Measurements from ENCODE around the gene EPHA4.

EPHA4 gene

GRCh38 chr2:221562226-221562625, 9.9 kb downstream of the EPHA4 start:
- Histone ChIP-seq H3K9me2 (replicated peaks; ENCODE audit: low read depth, low read length) (no peaks in the 10 kb centered on the region), H3K4me1 (ENCODE audit: insufficient read depth, low read length, poor library complexity, severe bottlenecking) (peaks cover 69% of the 10 kb centered on the region), H3K27me3 (ENCODE audit: insufficient read depth, low read length, poor library complexity, severe bottlenecking) (no peaks in the 10 kb centered on the region)

GRCh38 chr2:221561770-221562169, 10.3 kb downstream of the EPHA4 start:
- no peaks in the 10 kb centered on the region for H3F3A ChIP-seq (ENCODE audit: low read depth)
- no peak overlapping the region for H2AFZ ChIP-seq (ENCODE audit: low read length)

More at GRCh38 chr2:221562226-221562625, 9.9 kb downstream of the EPHA4 start:
- no peak overlapping the region for H3K4me3 ChIP-seq (ENCODE audit: low read length, poor library complexity, severe bottlenecking)
- no peak overlapping the region for H2AFZ ChIP-seq (ENCODE audit: low read length)
- no peak overlapping the region for H3K9ac ChIP-seq (ENCODE audit: low read depth, low read length, poor library complexity, severe bottlenecking)
- no peaks in the 10 kb centered on the region for H4K20me1 ChIP-seq (ENCODE audit: insufficient read depth, low read length, poor library complexity, severe bottlenecking)
- H3F3A ChIP-seq (ENCODE audit: low read depth), result no peaks in the 10 kb centered on the region
- H3K9me3 ChIP-seq (ENCODE audit: insufficient read depth, low read depth, low read length), result no peaks in the 10 kb centered on the region
- peak overlapping the region; percentile 22 for H3K4me2 ChIP-seq (ENCODE audit: low read depth, low read length, poor library complexity, severe bottlenecking)
- TF ChIP-seq CTCF (conservative IDR thresholded peaks at IDR 0.05; ENCODE audit: low read length) (no peak), EZH2phosphoT487 (IDR thresholded peaks at IDR 0.05; ENCODE audit: borderline replicate concordance) (no peak)
- peaks cover 11% of the 10 kb centered on the region for H3K79me2 ChIP-seq (ENCODE audit: insufficient read depth, low read length)
- H3K36me3 ChIP-seq (ENCODE audit: insufficient read depth, low read length), result no peaks in the 10 kb centered on the region

GRCh38 chr2:221559991-221560390, 12.1 kb downstream of the EPHA4 start:
- H3K27me3 ChIP-seq (ENCODE audit: insufficient read depth, low read length, poor library complexity, severe bottlenecking), result no peaks in the 10 kb centered on the region
- H3F3A ChIP-seq (ENCODE audit: low read depth), result no peaks in the 10 kb centered on the region
- peaks cover 72% of the 10 kb centered on the region for H3K4me1 ChIP-seq (ENCODE audit: insufficient read depth, low read length, poor library complexity, severe bottlenecking)
- H3K9me2 ChIP-seq (replicated peaks; ENCODE audit: low read depth, low read length), result no peaks in the 10 kb centered on the region
- no peaks in the 10 kb centered on the region for H4K20me1 ChIP-seq (ENCODE audit: insufficient read depth, low read length, poor library complexity, severe bottlenecking)
- TF ChIP-seq EZH2phosphoT487 (IDR thresholded peaks at IDR 0.05; ENCODE audit: borderline replicate concordance) (no peak), CTCF (conservative IDR thresholded peaks at IDR 0.05; ENCODE audit: low read length) (no peak)
- H3K36me3 ChIP-seq (ENCODE audit: insufficient read depth, low read length), result no peaks in the 10 kb centered on the region
- no peaks in the 10 kb centered on the region for H3K9me3 ChIP-seq (ENCODE audit: insufficient read depth, low read depth, low read length)
- no peak overlapping the region for H3K4me3 ChIP-seq (ENCODE audit: low read length, poor library complexity, severe bottlenecking)
- no peak overlapping the region for H3K9ac ChIP-seq (ENCODE audit: low read depth, low read length, poor library complexity, severe bottlenecking)
- no peak overlapping the region for H2AFZ ChIP-seq (ENCODE audit: low read length)
- H3K79me2 ChIP-seq (ENCODE audit: insufficient read depth, low read length), result peaks cover 11% of the 10 kb centered on the region
- peak overlapping the region; percentile 25 for H3K4me2 ChIP-seq (ENCODE audit: low read depth, low read length, poor library complexity, severe bottlenecking)

More at GRCh38 chr2:221561770-221562169, 10.3 kb downstream of the EPHA4 start:
- TF ChIP-seq EZH2phosphoT487 (IDR thresholded peaks at IDR 0.05; ENCODE audit: borderline replicate concordance) (no peak), CTCF (conservative IDR thresholded peaks at IDR 0.05; ENCODE audit: low read length) (no peak)
- Histone ChIP-seq H3K9ac (ENCODE audit: low read depth, low read length, poor library complexity, severe bottlenecking) (no peak overlapping the region), H4K20me1 (ENCODE audit: insufficient read depth, low read length, poor library complexity, severe bottlenecking) (no peaks in the 10 kb centered on the region), H3K4me3 (ENCODE audit: low read length, poor library complexity, severe bottlenecking) (no peak overlapping the region), H3K9me3 (ENCODE audit: insufficient read depth, low read depth, low read length) (no peaks in the 10 kb centered on the region), H3K9me2 (replicated peaks; ENCODE audit: low read depth, low read length) (no peaks in the 10 kb centered on the region), H3K79me2 (ENCODE audit: insufficient read depth, low read length) (peaks cover 11% of the 10 kb centered on the region), H3K4me1 (ENCODE audit: insufficient read depth, low read length, poor library complexity, severe bottlenecking) (peaks cover 70% of the 10 kb centered on the region), H3K36me3 (ENCODE audit: insufficient read depth, low read length) (no peaks in the 10 kb centered on the region), H3K4me2 (ENCODE audit: low read depth, low read length, poor library complexity, severe bottlenecking) (peak overlapping the region; percentile 22), H3K27me3 (ENCODE audit: insufficient read depth, low read length, poor library complexity, severe bottlenecking) (no peaks in the 10 kb centered on the region)

All from Loucy (cell line).